ENCODE measurements around the gene AP2A2.

AP2A2 gene

DNA sequence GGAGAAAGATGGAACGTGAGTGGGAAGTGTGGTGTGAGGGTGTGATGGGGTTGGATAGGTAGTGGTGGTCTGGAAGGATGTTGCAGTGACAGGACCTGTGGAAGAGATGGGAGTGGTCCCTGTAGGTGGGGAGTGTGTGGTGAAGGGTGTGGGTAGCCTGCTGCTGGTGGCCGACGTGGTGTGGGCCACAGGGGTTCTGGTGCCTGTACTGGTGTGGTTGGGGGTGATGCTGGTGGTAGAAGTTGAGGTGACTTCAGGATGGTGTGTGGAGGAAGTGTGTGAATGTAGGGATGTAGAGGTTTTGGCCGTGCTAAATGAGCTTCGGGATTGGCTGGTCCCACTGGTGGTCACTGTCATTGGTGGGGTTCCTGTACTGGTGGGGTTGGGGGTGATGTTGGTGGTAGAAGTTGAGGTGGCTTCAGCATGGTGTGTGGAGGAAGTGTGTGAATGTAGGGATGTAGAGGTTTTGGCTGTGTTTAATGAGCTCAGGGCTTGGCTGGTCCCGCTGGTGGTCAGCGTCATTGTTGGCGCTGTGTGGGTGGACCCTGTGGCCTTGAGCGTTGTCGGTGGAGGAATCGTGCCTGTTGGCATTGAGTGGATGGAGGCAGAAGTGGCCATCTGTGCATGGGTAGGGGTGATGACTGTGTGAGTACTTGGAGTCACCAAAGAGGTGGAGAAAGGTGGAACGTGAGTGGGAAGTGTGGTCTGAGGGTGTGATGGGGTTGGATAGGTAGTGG lies 91.8 kb downstream of the AP2A2 start:
- TF ChIP-seq EP300 (IDR thresholded peaks at IDR 0.05; ENCODE audit: borderline replicate concordance) (no peak), RAD21 (IDR thresholded peaks at IDR 0.05; ENCODE audit: low read depth) (no peak), TEAD4 (IDR thresholded peaks at IDR 0.05) (no peak), NFIC (IDR thresholded peaks at IDR 0.05) (no peak), EGR1 (IDR thresholded peaks at IDR 0.05) (no peak), YY1 (IDR thresholded peaks at IDR 0.05; ENCODE audit: low read depth) (no peak), TAF1 (IDR thresholded peaks at IDR 0.05; ENCODE audit: low read depth) (no peak), FOXM1 (IDR thresholded peaks at IDR 0.05; ENCODE audit: borderline replicate concordance, low read depth) (no peak), TCF12 (IDR thresholded peaks at IDR 0.05; ENCODE audit: low read depth) (no peak), CREB1 (IDR thresholded peaks at IDR 0.05; ENCODE audit: low read depth) (no peak), ZBTB7A (IDR thresholded peaks at IDR 0.05; ENCODE audit: low read depth) (no peak), CEBPB (IDR thresholded peaks at IDR 0.05) (no peak)
- TF ChIP-seq, protein P1, sequence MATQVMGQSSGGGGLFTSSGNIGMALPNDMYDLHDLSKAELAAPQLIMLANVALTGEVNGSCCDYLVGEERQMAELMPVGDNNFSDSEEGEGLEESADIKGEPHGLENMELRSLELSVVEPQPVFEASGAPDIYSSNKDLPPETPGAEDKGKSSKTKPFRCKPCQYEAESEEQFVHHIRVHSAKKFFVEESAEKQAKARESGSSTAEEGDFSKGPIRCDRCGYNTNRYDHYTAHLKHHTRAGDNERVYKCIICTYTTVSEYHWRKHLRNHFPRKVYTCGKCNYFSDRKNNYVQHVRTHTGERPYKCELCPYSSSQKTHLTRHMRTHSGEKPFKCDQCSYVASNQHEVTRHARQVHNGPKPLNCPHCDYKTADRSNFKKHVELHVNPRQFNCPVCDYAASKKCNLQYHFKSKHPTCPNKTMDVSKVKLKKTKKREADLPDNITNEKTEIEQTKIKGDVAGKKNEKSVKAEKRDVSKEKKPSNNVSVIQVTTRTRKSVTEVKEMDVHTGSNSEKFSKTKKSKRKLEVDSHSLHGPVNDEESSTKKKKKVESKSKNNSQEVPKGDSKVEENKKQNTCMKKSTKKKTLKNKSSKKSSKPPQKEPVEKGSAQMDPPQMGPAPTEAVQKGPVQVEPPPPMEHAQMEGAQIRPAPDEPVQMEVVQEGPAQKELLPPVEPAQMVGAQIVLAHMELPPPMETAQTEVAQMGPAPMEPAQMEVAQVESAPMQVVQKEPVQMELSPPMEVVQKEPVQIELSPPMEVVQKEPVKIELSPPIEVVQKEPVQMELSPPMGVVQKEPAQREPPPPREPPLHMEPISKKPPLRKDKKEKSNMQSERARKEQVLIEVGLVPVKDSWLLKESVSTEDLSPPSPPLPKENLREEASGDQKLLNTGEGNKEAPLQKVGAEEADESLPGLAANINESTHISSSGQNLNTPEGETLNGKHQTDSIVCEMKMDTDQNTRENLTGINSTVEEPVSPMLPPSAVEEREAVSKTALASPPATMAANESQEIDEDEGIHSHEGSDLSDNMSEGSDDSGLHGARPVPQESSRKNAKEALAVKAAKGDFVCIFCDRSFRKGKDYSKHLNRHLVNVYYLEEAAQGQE (IDR thresholded peaks at IDR 0.05; ENCODE audit: low read depth): no peak
- TF ChIP-seq, protein P2, sequence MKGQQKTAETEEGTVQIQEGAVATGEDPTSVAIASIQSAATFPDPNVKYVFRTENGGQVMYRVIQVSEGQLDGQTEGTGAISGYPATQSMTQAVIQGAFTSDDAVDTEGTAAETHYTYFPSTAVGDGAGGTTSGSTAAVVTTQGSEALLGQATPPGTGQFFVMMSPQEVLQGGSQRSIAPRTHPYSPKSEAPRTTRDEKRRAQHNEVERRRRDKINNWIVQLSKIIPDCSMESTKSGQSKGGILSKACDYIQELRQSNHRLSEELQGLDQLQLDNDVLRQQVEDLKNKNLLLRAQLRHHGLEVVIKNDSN (IDR thresholded peaks at IDR 0.05): no peak
- TF ChIP-seq, protein P3, sequence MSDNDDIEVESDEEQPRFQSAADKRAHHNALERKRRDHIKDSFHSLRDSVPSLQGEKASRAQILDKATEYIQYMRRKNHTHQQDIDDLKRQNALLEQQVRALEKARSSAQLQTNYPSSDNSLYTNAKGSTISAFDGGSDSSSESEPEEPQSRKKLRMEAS (IDR thresholded peaks at IDR 0.05): no peak

DNA sequence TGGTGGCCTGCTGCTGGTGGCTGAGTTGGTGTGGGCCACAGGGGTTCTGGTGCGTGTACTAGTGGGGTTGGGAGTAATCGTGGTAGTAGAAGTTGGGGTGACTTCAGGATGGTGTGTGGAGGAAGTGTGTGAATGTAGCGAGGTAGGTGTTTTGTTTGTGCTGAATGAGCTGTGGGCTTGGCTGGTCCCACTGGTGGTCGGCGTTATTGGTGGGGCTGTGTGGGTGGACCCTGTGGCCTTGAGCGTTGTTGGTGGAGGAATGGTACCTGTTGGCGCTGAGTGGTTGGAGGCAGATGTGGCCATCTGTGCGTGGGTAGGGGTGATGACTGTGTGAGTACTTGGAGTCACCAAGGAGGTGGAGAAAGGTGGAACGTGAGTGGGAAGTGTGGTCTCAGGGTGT lies 92.4 kb downstream of the AP2A2 start:
- TF ChIP-seq, protein P3 (IDR thresholded peaks at IDR 0.05): no peak
- no peak for TF ChIP-seq NFIC (IDR thresholded peaks at IDR 0.05)
- no peak for TF ChIP-seq TEAD4 (IDR thresholded peaks at IDR 0.05)
- TF ChIP-seq FOXM1 (IDR thresholded peaks at IDR 0.05; ENCODE audit: borderline replicate concordance, low read depth): no peak
- TF ChIP-seq, protein P1 (IDR thresholded peaks at IDR 0.05; ENCODE audit: low read depth): no peak
- no peak for TF ChIP-seq TCF12 (IDR thresholded peaks at IDR 0.05; ENCODE audit: low read depth)
- TF ChIP-seq CEBPB (IDR thresholded peaks at IDR 0.05): no peak
- no peak for TF ChIP-seq EGR1 (IDR thresholded peaks at IDR 0.05)
- no peak for TF ChIP-seq EP300 (IDR thresholded peaks at IDR 0.05; ENCODE audit: borderline replicate concordance)
- no peak for TF ChIP-seq ZBTB7A (IDR thresholded peaks at IDR 0.05; ENCODE audit: low read depth)
- no peak for TF ChIP-seq RAD21 (IDR thresholded peaks at IDR 0.05; ENCODE audit: low read depth)
- no peak for TF ChIP-seq CREB1 (IDR thresholded peaks at IDR 0.05; ENCODE audit: low read depth)
- no peak for TF ChIP-seq TAF1 (IDR thresholded peaks at IDR 0.05; ENCODE audit: low read depth)

DNA sequence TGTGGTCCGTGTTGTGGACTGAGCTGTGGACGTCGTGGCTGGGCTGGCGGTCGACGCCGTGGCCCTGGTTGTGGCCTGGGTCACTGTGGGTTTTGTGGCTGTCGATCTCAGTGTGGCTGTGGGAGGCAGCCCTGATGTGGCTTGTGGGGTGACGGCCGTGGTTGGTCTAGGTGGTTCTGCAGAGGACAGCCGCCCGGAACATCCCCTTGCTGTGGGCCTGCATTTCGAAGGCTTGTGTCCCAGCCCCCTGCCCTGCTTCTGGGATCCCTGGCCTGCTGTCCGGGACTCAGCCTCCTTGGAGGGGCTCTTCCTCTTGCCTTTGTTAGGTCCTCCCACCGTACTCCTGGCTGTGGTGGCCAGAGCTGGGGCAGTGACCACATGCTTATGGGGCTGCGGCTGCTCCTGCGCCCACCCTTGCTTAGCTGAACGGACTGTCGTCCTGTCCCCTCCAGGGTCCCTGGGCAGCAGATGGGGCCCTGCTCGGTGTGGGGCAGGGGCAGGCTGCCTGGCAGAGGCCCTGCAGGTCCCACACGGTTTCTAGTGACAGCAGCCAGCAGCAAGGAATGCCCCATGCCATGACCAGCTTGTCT lies 93.7 kb downstream of the AP2A2 start:
- TF ChIP-seq YY1 (IDR thresholded peaks at IDR 0.05; ENCODE audit: low read depth): no peak
- no peak for TF ChIP-seq EP300 (IDR thresholded peaks at IDR 0.05; ENCODE audit: borderline replicate concordance)
- no peak for TF ChIP-seq CEBPB (IDR thresholded peaks at IDR 0.05)
- no peak for TF ChIP-seq CREB1 (IDR thresholded peaks at IDR 0.05; ENCODE audit: low read depth)
- no peak for TF ChIP-seq TCF12 (IDR thresholded peaks at IDR 0.05; ENCODE audit: low read depth)
- TF ChIP-seq NFIC (IDR thresholded peaks at IDR 0.05): no peak
- no peak for TF ChIP-seq FOXM1 (IDR thresholded peaks at IDR 0.05; ENCODE audit: borderline replicate concordance, low read depth)
- TF ChIP-seq, protein P2 (IDR thresholded peaks at IDR 0.05): no peak
- TF ChIP-seq ZBTB7A (IDR thresholded peaks at IDR 0.05; ENCODE audit: low read depth): no peak
- no peak for TF ChIP-seq EGR1 (IDR thresholded peaks at IDR 0.05)
- TF ChIP-seq, protein P1 (IDR thresholded peaks at IDR 0.05; ENCODE audit: low read depth): no peak
- TF ChIP-seq TAF1 (IDR thresholded peaks at IDR 0.05; ENCODE audit: low read depth): no peak
- TF ChIP-seq TEAD4 (IDR thresholded peaks at IDR 0.05): no peak
